OCI-LY3 (cell line): ENCODE results near the gene TENM4.

ENCODE experiments used
- CTCF ChIP-seq: fragments of 200-600, 300-600 bp; sonication (generic); IDR thresholded peaks from 2 replicates; pipeline ENCODE4 v1.5.1; 2014; ENCODE audit warnings: antibody characterized with exemption, low read length, low read depth
- EZH2phosphoT487 ChIP-seq: fragments of 200-600 bp; shearing (Covaris generic); IDR thresholded peaks from 2 replicates; pipeline ENCODE4 v1.6.1; 2018; ENCODE audit warnings: antibody characterized with exemption, mixed run types, low read depth

DNA sequence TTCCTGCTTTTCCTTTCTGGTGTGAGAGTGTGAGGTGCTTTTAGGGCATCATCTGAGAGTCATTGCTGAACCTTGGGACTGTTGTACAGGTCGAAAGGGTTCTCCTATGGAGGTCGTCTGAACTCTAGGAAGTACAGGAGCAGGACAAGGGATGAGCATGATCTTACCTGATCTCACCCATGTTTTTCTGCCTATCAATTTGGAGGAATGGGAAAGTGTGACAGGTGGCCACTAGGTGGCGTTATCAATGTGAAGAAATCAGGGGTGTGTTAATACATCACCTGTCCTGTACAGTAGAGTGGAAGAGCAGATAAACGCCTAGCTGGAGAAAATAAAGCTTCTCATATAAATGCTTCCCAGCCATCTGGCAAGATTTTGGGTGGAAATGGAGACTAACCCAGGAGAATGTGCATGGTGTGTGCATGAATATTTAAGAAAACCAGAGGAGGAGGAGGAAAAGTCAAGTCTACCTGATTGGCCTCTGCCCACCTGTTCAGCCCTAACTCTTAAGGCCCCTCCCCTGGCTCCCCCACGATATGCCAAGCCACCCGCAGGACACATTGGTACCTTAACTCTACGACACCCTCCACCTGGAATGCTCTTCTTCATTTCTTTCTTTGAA lies 794.2 kb downstream of the TENM4 start:
- TF ChIP-seq EZH2phosphoT487 (no peak), CTCF (peak; percentile 97)
